KOPT-K1 (cell line): ENCODE data around the gene ANGPTL7.

ENCODE experiments used
- H3K27ac ChIP-seq: fragments of 200-600 bp; sonication (generic); 2 replicates; pipeline ENCODE4 v1.5.1; 2016; ENCODE audit warnings: antibody characterized with exemption, mild to moderate bottlenecking, low read depth, low read length; ENCODE audit not compliant: poor library complexity, severe bottlenecking
- H3K36me3 ChIP-seq: fragments of 200-600 bp; sonication (generic); 2 replicates; pipeline ENCODE4 v1.5.1; 2017; ENCODE audit warnings: antibody characterized with exemption, mild to moderate bottlenecking, low read length, moderate library complexity; ENCODE audit not compliant: insufficient read depth
- H3K9me3 ChIP-seq: fragments of 200-600 bp; sonication (generic); 2 replicates; pipeline ENCODE4 v1.5.1; 2017; ENCODE audit warnings: antibody characterized with exemption, low read length, mild to moderate bottlenecking; ENCODE audit not compliant: insufficient read depth, poor library complexity, severe bottlenecking

ANGPTL7 gene

GRCh38 chr1:11211925-11212587, 22.9 kb downstream of the ANGPTL7 start:
- peaks cover 100% of the 10 kb centered on the region for H3K36me3 ChIP-seq

DNA sequence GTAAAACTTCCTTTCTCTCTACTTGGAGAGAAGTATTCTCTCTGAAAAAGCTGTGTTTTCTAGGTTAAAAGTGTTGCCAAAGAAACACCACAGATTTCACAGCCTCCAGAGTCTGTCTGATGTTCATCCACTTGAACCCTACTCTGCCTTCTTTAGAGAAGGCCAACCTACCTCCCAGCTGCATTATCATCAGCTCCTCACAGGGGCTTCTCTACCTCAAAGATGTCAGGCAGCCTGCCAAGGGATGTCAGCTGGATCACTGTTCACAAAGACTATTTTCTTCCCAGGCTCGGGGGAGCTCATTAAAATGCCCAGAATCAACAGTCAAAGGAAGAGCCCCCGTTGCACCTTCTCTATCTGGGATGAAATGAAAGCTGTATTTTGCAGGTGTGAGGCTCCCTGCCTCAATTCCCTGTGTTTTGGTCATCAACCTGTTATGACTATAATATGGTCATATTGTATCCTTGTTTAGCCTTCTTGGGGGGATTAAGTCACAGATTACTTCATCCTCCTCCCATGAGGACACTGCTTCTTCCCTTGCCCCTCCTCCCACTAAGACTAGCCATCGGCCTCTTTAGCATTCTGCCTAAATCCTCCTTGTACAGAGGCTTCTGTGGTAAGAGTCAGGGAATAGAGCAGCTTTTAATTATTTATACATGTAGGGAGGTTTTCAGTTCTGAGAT, 25.7 kb downstream of the ANGPTL7 start:
- H3K9me3 ChIP-seq: no peaks in the 10 kb centered on the region
- no peak overlapping the region for H3K27ac ChIP-seq
- peaks cover 100% of the 10 kb centered on the region for H3K36me3 ChIP-seq

More at GRCh38 chr1:11211925-11212587, 22.9 kb downstream of the ANGPTL7 start:
- no peaks in the 10 kb centered on the region for H3K9me3 ChIP-seq
- no peak overlapping the region for H3K27ac ChIP-seq

GRCh38 chr1:11215381-11216005, 26.3 kb downstream of the ANGPTL7 start:
- H3K36me3 ChIP-seq: peaks cover 100% of the 10 kb centered on the region

DNA sequence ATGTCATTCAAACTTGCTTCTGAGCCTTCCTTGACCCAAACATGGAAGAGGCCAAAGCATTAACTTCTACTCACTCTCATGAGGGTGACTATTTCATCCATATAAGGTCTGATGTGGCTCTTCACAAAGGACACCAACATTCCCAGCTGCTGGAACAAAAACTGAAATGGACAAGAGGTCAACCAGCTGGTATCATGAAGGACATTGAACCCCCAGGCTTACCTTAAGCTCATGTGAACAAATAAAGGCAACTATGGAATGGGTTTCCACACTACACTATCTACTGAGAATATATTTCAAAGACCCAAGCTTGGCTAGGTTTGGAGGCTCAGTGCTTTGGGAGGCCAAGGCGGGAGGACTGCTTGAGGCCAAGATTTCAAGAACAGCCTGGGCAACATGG, 26.9 kb downstream of the ANGPTL7 start:
- no peak overlapping the region for H3K27ac ChIP-seq
- peaks cover 96% of the 10 kb centered on the region for H3K36me3 ChIP-seq
- H3K9me3 ChIP-seq: no peaks in the 10 kb centered on the region

More at GRCh38 chr1:11215381-11216005, 26.3 kb downstream of the ANGPTL7 start:
- H3K27ac ChIP-seq: no peak overlapping the region
- no peaks in the 10 kb centered on the region for H3K9me3 ChIP-seq

- peaks cover 95% of the 10 kb centered on the region for H3K36me3 ChIP-seq
- H3K9me3 ChIP-seq: no peaks in the 10 kb centered on the region
- H3K27ac ChIP-seq: peak overlapping the region; percentile 1
Observed at GRCh38 chr1:11227106-11228077, 38.2 kb downstream of the ANGPTL7 start.

GRCh38 chr1:11229203-11229602, 40.0 kb downstream of the ANGPTL7 start:
- H3K27ac ChIP-seq: no peak overlapping the region
- H3K9me3 ChIP-seq: no peaks in the 10 kb centered on the region
- H3K36me3 ChIP-seq: peaks cover 99% of the 10 kb centered on the region

- Histone ChIP-seq H3K36me3 (peaks cover 100% of the 10 kb centered on the region), H3K27ac (no peak overlapping the region), H3K9me3 (no peaks in the 10 kb centered on the region)
Observed at GRCh38 chr1:11233208-11233607, 44.1 kb downstream of the ANGPTL7 start.

- Histone ChIP-seq H3K27ac (no peak overlapping the region), H3K36me3 (peaks cover 100% of the 10 kb centered on the region)
Observed at GRCh38 chr1:11237356-11237755, 48.2 kb downstream of the ANGPTL7 start.

GRCh38 chr1:11238311-11238710, 49.2 kb downstream of the ANGPTL7 start:
- Histone ChIP-seq H3K27ac (no peak overlapping the region), H3K36me3 (peaks cover 100% of the 10 kb centered on the region)

More at GRCh38 chr1:11237356-11237755, 48.2 kb downstream of the ANGPTL7 start:
- no peaks in the 10 kb centered on the region for H3K9me3 ChIP-seq

DNA sequence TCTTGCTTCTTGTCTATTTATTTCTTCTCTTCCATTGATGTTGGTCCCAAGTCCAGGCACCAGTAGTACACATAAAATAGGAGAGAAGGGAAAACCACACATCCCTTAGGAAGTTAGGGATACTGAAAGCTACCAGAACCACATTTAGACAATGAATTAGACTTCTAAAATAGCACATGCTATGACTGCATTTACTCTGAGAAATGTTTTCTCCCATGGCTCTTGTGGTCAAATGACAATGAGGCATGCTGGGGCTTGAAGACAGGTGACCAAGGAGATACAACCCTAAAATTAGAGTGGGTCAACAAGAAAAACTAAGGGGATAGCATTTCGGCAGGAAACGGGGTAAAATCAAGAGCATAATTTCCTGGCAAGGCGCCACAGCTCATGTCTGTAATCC, 56.1 kb downstream of the ANGPTL7 start:
- Histone ChIP-seq H3K27ac (no peak overlapping the region), H3K9me3 (no peaks in the 10 kb centered on the region), H3K36me3 (peaks cover 85% of the 10 kb centered on the region)

More at GRCh38 chr1:11238311-11238710, 49.2 kb downstream of the ANGPTL7 start:
- H3K9me3 ChIP-seq: no peaks in the 10 kb centered on the region
